Cardiac muscle cell (in vitro differentiated cells and primary cell): ENCODE results near the gene ABTB2. TPM values are rescaled to one million over a fixed set of nuclear protein-coding genes. Genes with fewer than 3 reads are reported as not detected.

Experiments
- DNase-seq, 2 donors: peaks; one replicate each; pipeline versions ENCODE4 v3.0.0 to v3.0.0-alpha.2; 2010 to 2017; ENCODE audit warnings: low read depth in 1 of 2, low spot score in 1 of 2
- H3K27ac ChIP-seq: fragments of 200-600 bp; sonication (generic); 2 replicates; pipeline ENCODE4 v1.5.1; 2016
- H3K27me3 ChIP-seq: fragments of 200-600 bp; sonication (generic); 2 replicates; pipeline ENCODE4 v1.6.0; 2016; ENCODE audit warnings: control low read depth
- H3K36me3 ChIP-seq: fragments of 200-600 bp; sonication (generic); 2 replicates; pipeline ENCODE4 v1.5.1; 2016; ENCODE audit warnings: control low read depth
- H3K4me1 ChIP-seq: fragments of 200-600 bp; sonication (generic); 2 replicates; pipeline ENCODE4 v1.8.1; 2017; ENCODE audit warnings: low read depth, mild to moderate bottlenecking, mixed run types
- H3K4me3 ChIP-seq: fragments of 200-600 bp; sonication (generic); 2 replicates; pipeline ENCODE4 v1.5.1; 2016; ENCODE audit warnings: mild to moderate bottlenecking
- H3K9me3 ChIP-seq: fragments of 200-600 bp; sonication (generic); 2 replicates; pipeline ENCODE4 v1.5.1; 2017; ENCODE audit warnings: low read depth, mild to moderate bottlenecking, control low read depth
- CTCF ChIP-seq: IDR thresholded peaks from 2 replicates; pipeline ENCODE4 v1.5.1; 2012; ENCODE audit warnings: low read depth, mild to moderate bottlenecking, low read length
- polyA plus RNA-seq: library from polyadenylated mRNA; unstranded; fragments of >200 nt; fragmentation: Nextera tagmentation; extraction: Ambion mirVana; gene quantifications from 2 replicates; pipeline ENCODE4 v1.2.1, GENCODE V29; 2016
- total RNA-seq: library from RNA; depleted of rRNA; stranded (reverse); fragments of >200 nt; gene quantifications from 2 replicates; pipeline ENCODE4 v1.2.3, GENCODE V29; 2016

The ABTB2 gene
- total and polyA plus RNA-seq, 2 experiments from 2014 or later: 29.0 to 61.3 TPM

DNA sequence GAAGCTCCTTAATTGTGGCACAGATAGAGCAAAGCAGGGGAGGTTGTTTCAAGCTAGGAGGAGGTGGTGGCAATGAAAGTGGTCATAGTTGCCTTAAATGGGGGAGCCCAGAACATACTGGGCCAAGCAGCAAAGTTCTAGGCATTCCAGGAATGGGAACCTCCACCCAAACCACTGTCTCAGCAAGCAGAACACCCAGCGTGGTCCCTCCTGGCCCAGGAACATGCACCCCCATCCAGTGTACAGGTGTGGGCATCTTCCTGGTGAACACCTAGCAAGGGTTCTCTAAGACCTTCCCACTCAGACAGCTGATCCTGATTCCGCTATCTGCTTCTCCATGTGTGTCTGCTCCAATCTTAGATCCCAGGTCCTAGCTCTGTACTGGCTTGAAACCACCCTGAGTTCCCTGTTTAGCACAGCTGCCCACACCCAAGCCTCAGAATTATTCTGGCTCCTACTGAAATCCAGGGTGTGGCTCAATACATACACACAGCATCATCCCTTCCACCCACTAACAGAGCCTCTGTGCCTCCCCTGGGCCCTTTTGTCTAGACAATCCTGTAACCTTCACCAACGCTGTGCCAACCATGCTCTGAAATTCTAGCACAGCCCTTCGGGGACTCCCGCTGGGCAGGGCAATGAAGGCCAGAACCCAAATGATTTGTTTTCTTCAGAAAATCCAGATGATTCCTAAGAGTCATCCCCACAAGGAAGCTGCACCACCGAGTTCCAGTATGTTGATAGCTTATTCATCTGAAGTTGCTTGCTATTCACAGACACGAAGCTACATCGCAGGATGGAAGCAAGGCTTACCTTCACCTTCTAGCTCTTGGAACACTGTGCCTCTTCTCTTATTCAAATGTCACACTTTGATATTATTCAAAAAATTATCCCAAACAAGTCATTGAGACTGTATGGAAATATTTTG, 76.6 kb downstream of the ABTB2 start:
- Histone ChIP-seq H3K36me3 (no peaks in the 10 kb centered on the region), H3K4me1 (peaks cover 27% of the 10 kb centered on the region), H3K27me3 (no peaks in the 10 kb centered on the region), H3K9me3 (no peaks in the 10 kb centered on the region), H3K27ac (no peak overlapping the region), H3K4me3 (no peak overlapping the region)
- DNase-seq: no peak
- TF ChIP-seq CTCF: no peak

DNA sequence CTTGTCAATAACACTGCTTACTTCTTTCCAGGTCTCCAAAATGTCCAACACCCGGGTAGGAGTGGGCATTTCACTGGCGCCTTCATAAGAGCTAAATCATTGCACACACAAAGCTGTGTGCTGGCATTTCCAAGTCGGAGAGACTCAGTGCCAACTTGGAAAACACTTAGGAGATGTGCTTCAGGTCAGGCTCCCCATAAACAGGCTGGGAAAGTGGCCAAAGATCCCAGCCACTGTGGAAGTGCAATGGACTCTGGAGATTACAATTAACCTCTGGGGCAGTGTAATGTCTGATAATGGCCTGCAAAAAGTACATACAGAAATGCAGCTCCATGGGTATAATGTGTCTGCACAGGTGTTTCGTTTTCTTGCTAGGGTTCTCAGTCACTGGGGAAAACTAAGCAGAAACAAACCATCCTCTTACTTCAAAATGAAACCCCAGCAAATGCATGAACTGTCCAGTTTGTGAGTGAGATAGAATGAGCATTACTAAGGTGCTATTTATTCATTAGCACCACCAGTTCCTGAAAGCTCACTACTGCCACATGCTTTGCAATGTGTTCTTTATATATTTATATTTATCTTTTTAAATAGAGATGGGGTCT, 79.0 kb downstream of the ABTB2 start:
- no peak for TF ChIP-seq CTCF
- no peak for DNase-seq
- Histone ChIP-seq H3K9me3 (no peaks in the 10 kb centered on the region), H3K4me1 (peaks cover 15% of the 10 kb centered on the region), H3K4me3 (no peak overlapping the region), H3K27ac (peak overlapping the region; percentile 31), H3K27me3 (no peaks in the 10 kb centered on the region), H3K36me3 (no peaks in the 10 kb centered on the region)

- H3K27ac ChIP-seq: no peak overlapping the region
- H3K9me3 ChIP-seq: no peaks in the 10 kb centered on the region
- H3K4me3 ChIP-seq: no peak overlapping the region
- no peaks in the 10 kb centered on the region for H3K27me3 ChIP-seq
- DNase-seq: no peak
- H3K4me1 ChIP-seq: peaks cover 12% of the 10 kb centered on the region
- no peaks in the 10 kb centered on the region for H3K36me3 ChIP-seq
- TF ChIP-seq CTCF: no peak
Measured at GRCh38 chr11:34278175-34278574, 79.6 kb downstream of the ABTB2 start.

- H3K4me1 ChIP-seq: peaks cover 12% of the 10 kb centered on the region
- no peak overlapping the region for H3K27ac ChIP-seq
- TF ChIP-seq CTCF: no peak
- H3K36me3 ChIP-seq: no peaks in the 10 kb centered on the region
- no peaks in the 10 kb centered on the region for H3K9me3 ChIP-seq
- DNase-seq: no peak
- no peaks in the 10 kb centered on the region for H3K27me3 ChIP-seq
- no peak overlapping the region for H3K4me3 ChIP-seq
Measured at GRCh38 chr11:34277171-34277570, 80.6 kb downstream of the ABTB2 start.

DNA sequence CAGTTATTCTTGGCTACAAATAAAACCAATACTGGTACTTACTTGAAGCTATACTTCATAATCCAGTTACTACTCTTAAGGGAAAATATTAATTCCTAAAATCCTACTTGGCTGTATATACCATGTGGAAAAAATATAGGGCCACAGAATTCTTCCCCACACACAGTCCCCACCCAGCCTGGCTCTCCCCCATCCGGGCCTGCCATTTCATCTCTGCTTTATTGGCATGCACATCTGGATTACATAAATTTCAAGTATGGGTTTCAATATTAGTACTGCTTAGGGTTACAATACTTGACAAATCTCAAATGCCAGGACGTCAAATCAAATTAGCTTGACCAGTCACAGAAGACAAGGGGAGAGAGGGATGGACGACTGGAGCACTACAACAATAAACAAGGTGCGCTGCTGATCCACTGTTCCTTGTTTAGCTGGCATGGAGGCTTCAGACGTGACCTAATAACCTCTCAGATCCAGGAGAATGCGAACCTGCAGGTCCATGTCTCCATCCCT, 81.4 kb downstream of the ABTB2 start:
- Histone ChIP-seq H3K9me3 (no peaks in the 10 kb centered on the region), H3K27ac (no peak overlapping the region), H3K4me1 (peaks cover 12% of the 10 kb centered on the region), H3K36me3 (no peaks in the 10 kb centered on the region), H3K27me3 (no peaks in the 10 kb centered on the region), H3K4me3 (no peak overlapping the region)
- no peak for TF ChIP-seq CTCF
- DNase-seq: no peak
